DOHH2 (cell line): ENCODE measurements around the gene RPL29.

Experiments used
- CTCF ChIP-seq: fragments of 200-600 bp; sonication (generic); IDR thresholded peaks from one replicate; pipeline ENCODE4 v1.5.1; 2014; ENCODE audit warnings: antibody characterized with exemption, mild to moderate bottlenecking, low read depth, low read length; ENCODE audit not compliant: poor library complexity, severe bottlenecking
- EZH2phosphoT487 ChIP-seq: fragments of 200-600 bp; sonication (generic); IDR thresholded peaks from 2 replicates; pipeline ENCODE4 v1.6.1; 2017; ENCODE audit warnings: borderline replicate concordance, mild to moderate bottlenecking, antibody characterized with exemption, low read length, moderate library complexity, mixed read lengths

DNA sequence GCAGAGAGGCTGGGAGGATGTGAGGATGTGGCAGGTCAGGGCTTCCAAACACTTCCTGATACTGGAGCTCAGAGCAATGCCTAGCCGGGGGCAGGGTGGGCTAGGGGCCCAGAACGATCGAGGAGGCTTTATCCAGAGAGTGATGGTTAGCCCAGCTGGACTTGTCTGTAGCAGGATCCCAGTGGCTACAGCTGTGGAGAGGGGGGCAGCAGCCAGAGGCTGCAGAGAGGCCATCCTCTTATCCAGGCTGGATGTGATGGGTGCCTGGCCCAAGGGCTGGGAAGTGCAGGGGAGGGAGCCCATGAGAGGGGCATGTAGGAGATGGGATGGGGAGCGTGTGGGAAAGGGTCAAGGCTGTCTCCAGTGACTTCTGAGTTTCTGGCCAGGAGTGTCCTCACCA is 48.9 kb downstream of the RPL29 start:
- TF ChIP-seq CTCF (no peak), EZH2phosphoT487 (no peak)
